H9 (cell line): ENCODE data around the gene LIPC. TPM values are rescaled to one million over a fixed set of nuclear protein-coding genes. Genes with fewer than 3 reads are reported as not detected.

Source experiments
- DNase-seq: peaks from one replicate; pipeline ENCODE4 v3.0.0-alpha.2; 2017
- H2AFZ ChIP-seq: one replicate; pipeline ENCODE4 v1.6.1; 2013; ENCODE audit warnings: mild to moderate bottlenecking, low read length, control low read depth, moderate library complexity
- H2AK5ac ChIP-seq: 2 replicates; pipeline ENCODE4 v1.6.1; 2013; ENCODE audit warnings: low read length, control low read depth, mixed read lengths; ENCODE audit not compliant: insufficient read length
- H2BK120ac ChIP-seq: one replicate; pipeline ENCODE4 v1.6.1; 2013; ENCODE audit warnings: low read depth, mild to moderate bottlenecking, low read length, control low read depth, inconsistent platforms; ENCODE audit not compliant: poor library complexity, severe bottlenecking
- H2BK12ac ChIP-seq: 2 replicates; pipeline ENCODE4 v1.6.1; 2013; ENCODE audit warnings: low read length, control low read depth, mixed read lengths, low read depth; ENCODE audit not compliant: insufficient read length
- H2BK15ac ChIP-seq: 2 replicates; pipeline ENCODE4 v1.6.1; 2013; ENCODE audit warnings: low read depth, low read length, control low read depth
- H2BK20ac ChIP-seq: one replicate; pipeline ENCODE4 v1.6.1; 2013; ENCODE audit warnings: low read depth, mild to moderate bottlenecking, low read length, control low read depth, inconsistent platforms; ENCODE audit not compliant: poor library complexity, severe bottlenecking
- H2BK5ac ChIP-seq: 2 replicates; pipeline ENCODE4 v1.6.1; 2013; ENCODE audit warnings: low read length, control low read depth, mixed read lengths; ENCODE audit not compliant: insufficient read length
- H3K14ac ChIP-seq: 2 replicates; pipeline ENCODE4 v1.6.1; 2013; ENCODE audit warnings: low read length, control low read depth; ENCODE audit not compliant: insufficient read depth
- H3K18ac ChIP-seq: 2 replicates; pipeline ENCODE4 v1.6.1; 2013; ENCODE audit warnings: low read depth, mild to moderate bottlenecking, mixed read lengths, low read length, control low read depth; ENCODE audit not compliant: insufficient read length
- H3K23ac ChIP-seq: 2 replicates; pipeline ENCODE4 v1.6.1; 2013; ENCODE audit warnings: low read length, control low read depth, mixed read lengths, low read depth; ENCODE audit not compliant: insufficient read length
- H3K23me2 ChIP-seq: 2 replicates; pipeline ENCODE4 v1.6.1; 2013; ENCODE audit warnings: low read depth, mild to moderate bottlenecking, mixed read lengths, low read length, control low read depth; ENCODE audit not compliant: insufficient read length, poor library complexity, severe bottlenecking
- H3K27ac ChIP-seq: 2 replicates; pipeline ENCODE4 v1.5.1; 2013; ENCODE audit warnings: low read length, control low read depth, mixed read lengths, low read depth; ENCODE audit not compliant: insufficient read length
- H3K27me3 ChIP-seq: 2 replicates; pipeline ENCODE4 v1.6.1; 2013; ENCODE audit warnings: low read length, control low read depth, inconsistent platforms; ENCODE audit not compliant: insufficient read depth
- H3K4ac ChIP-seq: 2 replicates; pipeline ENCODE4 v1.6.1; 2013; ENCODE audit warnings: low read depth, mild to moderate bottlenecking, control low read depth, inconsistent platforms, low read length, moderate library complexity
- H3K4me1 ChIP-seq: 2 replicates; pipeline ENCODE4 v1.6.1; 2013; ENCODE audit warnings: low read length, control low read depth, inconsistent platforms; ENCODE audit not compliant: insufficient read depth
- H3K4me2 ChIP-seq: 2 replicates; pipeline ENCODE4 v1.6.1; 2013; ENCODE audit warnings: low read length, control low read depth, mixed read lengths; ENCODE audit not compliant: insufficient read length, insufficient read depth
- H3K56ac ChIP-seq: 2 replicates; pipeline ENCODE4 v1.6.1; 2013; ENCODE audit warnings: low read depth, mild to moderate bottlenecking, mixed read lengths, low read length, control low read depth; ENCODE audit not compliant: insufficient read length
- H3K79me1 ChIP-seq: 2 replicates; pipeline ENCODE4 v1.6.1; 2013; ENCODE audit warnings: low read depth, mild to moderate bottlenecking, moderate library complexity, low read length, control low read depth, inconsistent platforms; ENCODE audit not compliant: insufficient read depth, poor library complexity, severe bottlenecking
- H3K79me2 ChIP-seq: 2 replicates; pipeline ENCODE4 v1.6.1; 2013; ENCODE audit warnings: low read length, control low read depth, inconsistent platforms; ENCODE audit not compliant: insufficient read depth
- H3K9ac ChIP-seq: 2 replicates; pipeline ENCODE4 v1.6.1; 2013; ENCODE audit warnings: low read length, control low read depth, mixed read lengths; ENCODE audit not compliant: insufficient read length; ENCODE audit errors: extremely low read depth
- H3K9me3 ChIP-seq: one replicate; pipeline ENCODE4 v1.6.1; 2013; ENCODE audit warnings: low read depth, low read length, inconsistent platforms; ENCODE audit not compliant: control insufficient read depth
- H3T11ph ChIP-seq: one replicate; pipeline ENCODE4 v1.6.1; 2013; ENCODE audit warnings: mild to moderate bottlenecking, low read length, control low read depth, inconsistent platforms
- H4K20me1 ChIP-seq: one replicate; pipeline ENCODE4 v1.6.1; 2013; ENCODE audit not compliant: control insufficient read depth, insufficient read length, insufficient read depth
- H4K5ac ChIP-seq: 2 replicates; pipeline ENCODE4 v1.6.1; 2013; ENCODE audit warnings: low read depth, mild to moderate bottlenecking, mixed read lengths, low read length, control low read depth; ENCODE audit not compliant: insufficient read length
- H4K8ac ChIP-seq: replicated peaks from 2 replicates; pipeline ENCODE4 v1.6.1; 2013; ENCODE audit warnings: low read length, control low read depth, mixed read lengths, low read depth; ENCODE audit not compliant: insufficient read length
- H4K91ac ChIP-seq: 2 replicates; pipeline ENCODE4 v1.6.1; 2013; ENCODE audit warnings: low read depth, mild to moderate bottlenecking, moderate library complexity, mixed read lengths, low read length, control low read depth; ENCODE audit not compliant: insufficient read length
- H3K27ac Mint-ChIP-seq, 3 experiments: 2 replicates in 2 of 3; 3 replicates in 1 of 3; pipeline ENCODE4 v1.8.0; 2020 to 2021; ENCODE audit warnings: mixed read lengths in 3 of 3, mild to moderate bottlenecking in 1 of 3, moderate library complexity in 1 of 3
- H3K27me3 Mint-ChIP-seq: 2 replicates; pipeline ENCODE4 v1.8.0; 2021; ENCODE audit warnings: low read depth, mild to moderate bottlenecking, moderate library complexity, mixed read lengths
- H3K36me3 Mint-ChIP-seq, 3 experiments: 2 replicates in 2 of 3; 3 replicates in 1 of 3; pipeline ENCODE4 v1.8.0; 2020 to 2021; ENCODE audit warnings: low read depth in 3 of 3, mixed read lengths in 3 of 3; ENCODE audit not compliant: insufficient read depth in 1 of 3
- H3K4me1 Mint-ChIP-seq, 2 experiments: 2 replicates each; pipeline ENCODE4 v1.8.0; 2020; ENCODE audit warnings: mixed read lengths in 2 of 2
- H3K4me3 Mint-ChIP-seq, 2 experiments: 2 replicates in 1 of 2; 3 replicates in 1 of 2; pipeline ENCODE4 v1.8.0; 2020 to 2021; ENCODE audit warnings: mild to moderate bottlenecking in 2 of 2, mixed read lengths in 2 of 2, moderate library complexity in 1 of 2
- H3K9me3 Mint-ChIP-seq, 2 experiments: 2 replicates in 1 of 2; 3 replicates in 1 of 2; pipeline ENCODE4 v1.8.0; 2020; ENCODE audit warnings: mild to moderate bottlenecking in 2 of 2, mixed read lengths in 2 of 2, moderate library complexity in 1 of 2
- CTCF ChIP-seq: fragments of 200-600 bp; sonication (generic); conservative IDR thresholded peaks from 3 replicates; pipeline ENCODE4 v1.8.0; 2021; ENCODE audit warnings: antibody characterized with exemption, mild to moderate bottlenecking
- WGBS: extraction: QIAGEN DNeasy Blood & Tissue Kit; methylation state at CpG from one replicate; pipeline ENCODE4 v1.1.7; 2013; ENCODE audit warnings: missing lambda C conversion rate, low lambda C conversion rate, mixed read lengths; ENCODE audit not compliant: insufficient read length; ENCODE audit errors: extremely low coverage; 5-methylcytosine and 5-hydroxymethylcytosine counted together
- total RNA-seq: library from RNA; stranded (reverse); gene quantifications from 2 replicates; pipeline ENCODE4 v1.2.1, GENCODE V29; 2021

The LIPC gene
- total RNA-seq, 1 experiment from 2014 or later, result not detected

GRCh38 chr15:58553365-58553918 lies 121.7 kb downstream of the LIPC start:
- Histone ChIP-seq H2AFZ (no peak overlapping the region), H4K5ac (no peak overlapping the region)
- peaks cover 40 to 52% of the 10 kb centered on the region in 2 experiments for H3K4me1 Mint-ChIP-seq

More at GRCh38 chr15:58553365-58553918, 121.7 kb downstream of the LIPC start:
- no peak overlapping the region for H3K27ac ChIP-seq
- H2BK15ac ChIP-seq, result no peak overlapping the region
- no peaks in the 10 kb centered on the region for H3K9me3 ChIP-seq
- no peak overlapping the region for H4K91ac ChIP-seq
- no peak overlapping the region for H3K14ac ChIP-seq
- H4K20me1 ChIP-seq, result no peaks in the 10 kb centered on the region
- no peak overlapping the region for H2BK120ac ChIP-seq
- H3K23ac ChIP-seq, result no peak overlapping the region
- Mint-ChIP-seq H3K4me3 (no peak overlapping the region), H3K36me3 (0 out of 7 replicates have a peak, but pooled peaks cover 0 to 2% (median 0%) of the 10 kb centered on the region in 3 experiments), H3K27me3 (peaks cover 10% of the 10 kb centered on the region), H3K9me3 (peaks cover 0 to 5% of the 10 kb centered on the region in 2 experiments; a peak in 1 of 5 replicates), H3K27ac (no peak overlapping the region)
- H3K79me1 ChIP-seq, result no peaks in the 10 kb centered on the region
- no peak overlapping the region for H3K18ac ChIP-seq
- no peaks in the 10 kb centered on the region for H3K79me2 ChIP-seq
- TF ChIP-seq CTCF, result no peak
- H3T11ph ChIP-seq, result no peak overlapping the region
- no peak overlapping the region for H3K4me2 ChIP-seq
- H3K56ac ChIP-seq, result no peak overlapping the region
- H2BK5ac ChIP-seq, result no peak overlapping the region
- no peak overlapping the region for H3K4ac ChIP-seq
- H2BK12ac ChIP-seq, result no peak overlapping the region
- no peak overlapping the region for H4K8ac ChIP-seq
- DNase-seq, result no peak
- H3K27me3 ChIP-seq, result no peaks in the 10 kb centered on the region
- H2BK20ac ChIP-seq, result no peak overlapping the region
- no CpG with 5 or more reads among the region's 10 CpGs for WGBS
- no peak overlapping the region for H2AK5ac ChIP-seq
- no peaks in the 10 kb centered on the region for H3K23me2 ChIP-seq
- no peaks in the 10 kb centered on the region for H3K4me1 ChIP-seq
- no peak overlapping the region for H3K9ac ChIP-seq
